ENCODE measurements around the gene MFGE8. TPM values are rescaled to one million over a fixed set of nuclear protein-coding genes. Genes with fewer than 3 reads are reported as not detected.

MFGE8 gene
- total and polyA plus RNA-seq, 9 of the 15 experiments (the other 6 are each of a cell fraction or from before 2014, with no cell fraction given): 2.3 to 142 (median 62.3) TPM

GRCh38 chr15:88904624-88905327 lies 8.4 kb downstream of the MFGE8 start (continued):
- TF ChIP-seq SRSF9 (IDR thresholded peaks at IDR 0.05; ENCODE audit: borderline replicate concordance, low read depth, low read length): no peak
- peak; percentile 68; the same call in 1 of the 2 replicates for TF ChIP-seq ZEB2 (IDR thresholded peaks at IDR 0.05)
- 0 out of 2 replicates have a peak, but pooled peaks have one; percentile 40 for TF ChIP-seq GATAD2A (IDR thresholded peaks at IDR 0.05)
- no peak for TF ChIP-seq TSHZ1 (CRISPR knock-in tag; IDR thresholded peaks at IDR 0.05)
- no peak for TF ChIP-seq JUNB (CRISPR knock-in tag; conservative IDR thresholded peaks at IDR 0.05)
- no peak for TF ChIP-seq PHB (CRISPR knock-in tag; IDR thresholded peaks at IDR 0.05)
- TF ChIP-seq PKNOX1 (IDR thresholded peaks at IDR 0.05): peak; percentile 79
- 0 out of 2 replicates have a peak, but pooled peaks have one; percentile 22 for TF ChIP-seq ZNF830 (CRISPR knock-in tag; IDR thresholded peaks at IDR 0.05)
- no peak for TF ChIP-seq PYGO2 (tag; IDR thresholded peaks at IDR 0.05)
- TF ChIP-seq NRF1 (conservative IDR thresholded peaks at IDR 0.05 in 1 of 2, IDR thresholded peaks at IDR 0.05 in 1 of 2): 0 out of 4 replicates have a peak, but pooled peaks of 1 of the 2 experiments have one; percentile 3
- no peak for TF ChIP-seq ZNF57 (CRISPR knock-in tag; IDR thresholded peaks at IDR 0.05)
- no peak for TF ChIP-seq CBFA2T3 (IDR thresholded peaks at IDR 0.05)
- 0 out of 2 replicates have a peak, but pooled peaks have one; percentile 28 for TF ChIP-seq MEF2A (IDR thresholded peaks at IDR 0.05; ENCODE audit: control insufficient read depth, low read depth, low read length)
- TF ChIP-seq STAG1 (CRISPR knock-in tag; IDR thresholded peaks at IDR 0.05; ENCODE audit: borderline replicate concordance): peak; percentile 77; the same call in 1 of the 2 replicates
- TF ChIP-seq ZNF175 (CRISPR knock-in tag; IDR thresholded peaks at IDR 0.05; ENCODE audit: low read depth): no peak
- TF ChIP-seq EP400 (IDR thresholded peaks at IDR 0.05): no peak
- no peak for TF ChIP-seq IRF9 (tag; IDR thresholded peaks at IDR 0.05)
- no peak for TF ChIP-seq ZNF408 (CRISPR knock-in tag; IDR thresholded peaks at IDR 0.05; ENCODE audit: low read depth)
- no peak for TF ChIP-seq ATF3 (IDR thresholded peaks at IDR 0.05)
- TF ChIP-seq ATF3 (CRISPR knock-in tag; conservative IDR thresholded peaks at IDR 0.05): no peak
- no peak for TF ChIP-seq KDM2B (CRISPR knock-in tag; IDR thresholded peaks at IDR 0.05)
- peak in 1 of 2 experiments; percentile 71; a peak in 1 of 4 replicates for TF ChIP-seq RCOR1 (IDR thresholded peaks at IDR 0.05; ENCODE audit: borderline replicate concordance in 1 of 2, low read depth in 2 of 2, low read length in 2 of 2)
- TF ChIP-seq ARID1B (IDR thresholded peaks at IDR 0.05): peak; percentile 46; the same call in 1 of the 2 replicates

Data from K562 (cell line).